ENCODE data around the gene TAT.
"Not testable (repeated sequence)": the region's sequence is repeated elsewhere in the genome, so short reads cannot be mapped to it uniquely, and the experiment has no call there.

TAT gene

DNA sequence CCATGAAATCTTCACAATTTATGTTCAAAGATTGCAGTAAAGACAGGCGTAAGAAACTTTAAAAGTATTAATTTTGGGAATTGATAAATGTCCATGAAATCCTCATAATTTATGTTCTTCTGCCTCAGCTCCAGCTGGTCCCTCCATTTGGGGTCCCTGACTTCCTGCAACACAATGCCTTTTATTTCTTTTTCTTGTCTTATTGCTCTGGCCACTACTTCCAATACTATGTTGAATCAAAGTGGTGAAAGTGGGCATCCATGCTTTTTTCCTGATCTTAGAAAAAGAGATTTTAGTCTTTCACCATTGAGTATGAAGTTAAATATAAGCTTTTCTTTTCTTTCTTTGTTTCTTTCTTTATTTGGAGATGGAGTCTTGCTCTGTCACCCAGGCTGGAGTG, 14.3 kb downstream of the TAT start:
- no peak overlapping the region for H3K27ac ChIP-seq
- TF ChIP-seq, protein P1, sequence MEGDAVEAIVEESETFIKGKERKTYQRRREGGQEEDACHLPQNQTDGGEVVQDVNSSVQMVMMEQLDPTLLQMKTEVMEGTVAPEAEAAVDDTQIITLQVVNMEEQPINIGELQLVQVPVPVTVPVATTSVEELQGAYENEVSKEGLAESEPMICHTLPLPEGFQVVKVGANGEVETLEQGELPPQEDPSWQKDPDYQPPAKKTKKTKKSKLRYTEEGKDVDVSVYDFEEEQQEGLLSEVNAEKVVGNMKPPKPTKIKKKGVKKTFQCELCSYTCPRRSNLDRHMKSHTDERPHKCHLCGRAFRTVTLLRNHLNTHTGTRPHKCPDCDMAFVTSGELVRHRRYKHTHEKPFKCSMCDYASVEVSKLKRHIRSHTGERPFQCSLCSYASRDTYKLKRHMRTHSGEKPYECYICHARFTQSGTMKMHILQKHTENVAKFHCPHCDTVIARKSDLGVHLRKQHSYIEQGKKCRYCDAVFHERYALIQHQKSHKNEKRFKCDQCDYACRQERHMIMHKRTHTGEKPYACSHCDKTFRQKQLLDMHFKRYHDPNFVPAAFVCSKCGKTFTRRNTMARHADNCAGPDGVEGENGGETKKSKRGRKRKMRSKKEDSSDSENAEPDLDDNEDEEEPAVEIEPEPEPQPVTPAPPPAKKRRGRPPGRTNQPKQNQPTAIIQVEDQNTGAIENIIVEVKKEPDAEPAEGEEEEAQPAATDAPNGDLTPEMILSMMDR (conservative IDR thresholded peaks at IDR 0.05): no peak

DNA sequence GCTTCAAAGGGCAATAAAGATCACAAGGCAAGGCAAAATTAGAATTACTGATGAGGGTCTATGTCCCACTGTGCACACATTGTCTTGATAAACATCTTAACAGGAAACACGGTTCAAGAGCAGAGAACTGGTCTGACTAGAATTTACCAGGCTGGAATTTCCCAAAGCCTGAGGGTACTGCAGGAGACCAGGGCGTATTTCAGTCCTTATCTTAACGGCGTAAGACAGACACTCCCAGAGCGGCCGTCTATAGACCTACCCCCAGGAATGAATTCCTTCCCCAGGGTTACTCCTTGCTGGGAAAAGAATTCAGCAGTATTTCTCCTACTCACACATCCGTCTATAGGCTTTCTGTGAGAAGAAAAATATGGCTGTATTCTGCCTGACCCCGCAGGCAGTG, 15.0 kb downstream of the TAT start:
- H3K27ac ChIP-seq: not testable (repeated sequence)

DNA sequence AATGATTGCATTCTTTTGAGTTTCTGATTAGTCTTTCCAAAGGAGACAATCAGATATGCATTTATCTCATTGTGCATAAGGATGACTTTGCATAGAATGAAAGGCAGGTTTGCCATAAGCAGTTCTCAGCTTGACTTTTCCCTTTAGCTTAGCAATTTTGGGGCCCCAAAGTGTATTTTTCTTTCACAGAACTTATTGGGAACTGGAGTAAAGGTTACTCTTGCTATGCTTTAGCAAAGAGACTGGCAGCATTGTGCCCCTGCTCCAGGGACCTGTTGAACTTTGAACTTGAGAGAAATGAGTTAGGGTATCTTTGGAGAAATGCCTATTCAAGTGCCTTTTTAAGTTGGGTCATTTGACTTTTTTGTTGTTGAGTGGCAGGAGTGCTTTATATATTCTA, 17.0 kb downstream of the TAT start:
- H3K27ac ChIP-seq: no peak overlapping the region
- TF ChIP-seq, protein P1 (conservative IDR thresholded peaks at IDR 0.05): no peak

DNA sequence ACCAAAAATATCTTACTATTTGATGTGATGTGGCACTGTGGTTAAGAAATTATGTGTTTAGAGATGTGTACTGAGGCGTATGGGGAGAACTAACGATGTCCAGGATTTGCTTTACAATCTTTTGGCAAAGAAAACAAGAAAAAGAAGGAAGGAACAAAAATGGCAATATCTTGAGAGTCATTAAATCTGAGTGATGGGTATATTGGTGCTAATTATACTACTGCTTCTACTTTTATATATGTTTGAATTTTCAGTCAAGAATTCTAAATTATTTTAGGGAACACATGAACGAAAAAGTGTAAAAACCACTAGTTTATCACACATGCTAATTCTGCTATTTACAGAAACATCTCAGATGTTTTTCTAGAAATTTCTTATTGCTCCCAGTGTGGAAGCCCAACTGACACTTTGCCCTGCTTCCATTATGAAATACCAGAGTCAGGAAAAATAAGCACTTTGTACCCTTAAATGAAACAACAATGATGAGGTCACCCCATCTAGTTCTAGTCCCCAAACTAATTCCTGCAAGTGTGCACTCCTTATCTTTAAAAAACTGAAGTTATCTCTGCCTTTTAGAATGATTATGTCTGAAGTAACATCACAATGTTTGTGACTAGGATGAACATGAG, 18.8 kb downstream of the TAT start:
- TF ChIP-seq, protein P1 (conservative IDR thresholded peaks at IDR 0.05): no peak
- H3K27ac ChIP-seq: no peak overlapping the region

DNA sequence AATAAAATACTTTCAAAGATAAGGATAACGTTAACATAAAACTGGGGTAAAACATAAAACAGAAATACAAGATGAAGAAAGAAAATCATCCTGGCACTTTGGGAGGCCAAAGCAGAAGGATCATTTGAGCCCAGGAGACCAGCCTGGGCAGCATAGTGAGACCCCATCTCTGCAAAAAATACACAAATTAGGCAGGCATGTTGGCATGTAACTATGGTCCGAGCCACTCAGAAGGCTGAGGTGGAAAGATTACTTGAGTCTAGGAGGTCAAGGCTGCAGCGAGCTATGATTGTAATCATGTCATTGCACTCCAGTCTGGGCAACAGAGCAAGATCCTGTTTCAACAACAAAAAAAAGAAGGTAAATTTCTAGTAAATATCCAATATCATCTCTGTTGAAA, 19.6 kb downstream of the TAT start:
- TF ChIP-seq, protein P1 (conservative IDR thresholded peaks at IDR 0.05): no peak

DNA sequence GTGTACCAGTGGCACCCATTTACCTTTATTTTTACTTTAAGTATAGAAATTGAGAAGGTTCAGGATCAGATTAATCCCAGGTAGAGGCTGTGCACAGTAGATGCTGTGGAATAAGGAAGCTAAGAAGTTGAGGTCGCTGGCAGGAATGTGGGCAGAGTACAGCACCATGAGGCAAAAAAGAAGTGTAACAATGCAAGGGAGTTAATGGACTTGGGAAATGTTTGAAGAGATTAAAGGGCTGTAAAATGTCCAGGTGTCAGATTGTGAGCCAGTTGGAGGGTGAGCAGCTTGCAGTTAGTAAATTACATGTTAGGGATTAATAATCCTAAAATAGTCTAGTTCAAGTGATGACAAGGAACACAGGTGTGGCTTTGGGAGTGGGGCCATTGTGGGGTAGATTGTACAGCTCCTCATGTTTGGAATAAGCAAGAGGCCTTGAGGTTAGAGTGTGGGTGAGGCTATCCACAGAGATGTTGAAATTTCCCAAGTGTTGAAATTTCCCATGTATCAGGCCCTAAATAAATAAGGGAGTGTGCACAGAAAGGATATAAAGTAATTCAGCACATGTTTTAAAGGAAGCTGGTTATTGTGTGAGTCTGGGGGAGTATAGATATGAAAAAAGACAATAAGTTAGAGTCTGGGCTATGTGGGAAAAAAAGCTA, 21.5 kb downstream of the TAT start:
- no peak overlapping the region for H3K27ac ChIP-seq
- TF ChIP-seq, protein P1 (conservative IDR thresholded peaks at IDR 0.05): no peak

More for the DNA sequence above, 19.6 kb downstream of the TAT start:
- H3K27ac ChIP-seq: no peak overlapping the region

DNA sequence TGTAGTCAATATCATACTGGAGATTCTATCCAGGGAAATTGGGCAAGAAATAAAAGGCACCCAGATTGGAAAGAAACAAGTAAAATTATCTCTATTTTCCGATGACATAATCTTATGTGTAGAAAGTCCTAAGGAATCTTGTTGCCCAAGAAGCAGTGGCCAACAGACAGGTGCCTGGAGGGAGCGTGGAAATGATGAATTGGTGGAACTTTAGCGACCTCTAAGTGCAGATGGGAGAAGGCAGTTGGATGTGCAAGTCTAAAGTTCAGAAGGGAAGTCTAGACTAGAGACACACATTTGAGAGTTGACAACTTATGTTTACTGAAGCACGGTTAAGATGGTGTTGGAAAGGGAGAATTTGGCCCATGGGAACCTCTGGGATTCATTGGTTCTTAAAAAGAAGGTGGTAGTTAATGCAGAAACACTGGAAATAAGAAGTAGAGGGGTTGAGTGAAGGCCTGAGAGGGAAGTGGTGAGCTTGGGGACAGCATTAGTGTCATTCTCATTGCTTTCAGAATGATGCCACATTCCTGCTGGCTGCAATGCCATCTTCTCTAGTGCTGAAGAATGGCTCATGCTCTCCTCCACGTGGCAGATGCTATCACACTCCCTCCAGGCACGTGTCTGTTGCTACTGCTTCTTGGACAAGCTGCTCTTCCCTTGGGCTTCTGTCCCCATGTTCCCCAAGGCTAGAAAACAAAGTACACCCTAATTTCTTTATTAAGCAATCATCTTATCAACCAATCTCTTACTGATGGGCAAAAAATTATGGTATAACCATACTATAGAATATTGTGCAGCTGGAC, 24.0 kb downstream of the TAT start:
- TF ChIP-seq, protein P1 (conservative IDR thresholded peaks at IDR 0.05): no peak

More for the DNA sequence above, 24.0 kb downstream of the TAT start:
- no peak overlapping the region for H3K27ac ChIP-seq

All from VCaP (cell line).